ENCODE data around the gene ARMC9. TPM values are rescaled to one million over a fixed set of nuclear protein-coding genes. Genes with fewer than 3 reads are reported as not detected.
"Not testable (repeated sequence)": the region's sequence is repeated elsewhere in the genome, so short reads cannot be mapped to it uniquely, and the experiment has no call there.

ARMC9 gene
- total RNA-seq, 1 experiment from 2014 or later = 16.4 TPM

- intact Hi-C loops (cut with micrococcal nuclease); BruUV-seq (replicated peaks); POLR2A ChIA-PET; H3K9me2 ChIP-seq (ENCODE audit: insufficient read depth); DNase-seq (ENCODE audit: low read depth, low spot score); H3K27ac ChIP-seq (ENCODE audit: low read depth, low read length); H3K4me2 ChIP-seq (ENCODE audit: low read length); H2AFZ ChIP-seq (ENCODE audit: low read depth, low read length, poor library complexity, severe bottlenecking); H3K9me3 ChIP-seq (ENCODE audit: control insufficient read depth in 1 of 2, insufficient read depth in 1 of 2, low read depth in 1 of 2, low read length in 2 of 2); CTCF ChIA-PET; RAD21 ChIA-PET (ENCODE audit: low non-redundant PET in 1 of 2, low total read pairs in 2 of 2, uncharacterized antibody in 2 of 2, unreplicated experiment in 2 of 2); H3K4me3 ChIP-seq (replicated peaks in 1 of 2; ENCODE audit: low read depth in 1 of 2, low read length in 2 of 2); H3K9ac ChIP-seq (ENCODE audit: low read length); H3K4me1 ChIP-seq (ENCODE audit: control insufficient read depth in 1 of 2, insufficient read depth in 2 of 2, low read length in 2 of 2); H4K20me1 ChIP-seq (ENCODE audit: insufficient read depth); H3K36me3 ChIP-seq (ENCODE audit: control insufficient read depth in 1 of 2, insufficient read depth in 2 of 2, low read length in 2 of 2); H3K79me2 ChIP-seq (ENCODE audit: insufficient read depth, low read length); ATAC-seq; H3K27me3 ChIP-seq (ENCODE audit: insufficient read depth, low read length): not testable (repeated sequence)
These were observed 205.2 kb downstream of the ARMC9 start for GRCh38 chr2:231403421-231404182.

GRCh38 chr2:231404183-231404578 is 205.8 kb downstream of the ARMC9 start:
- intact Hi-C loops (cut with micrococcal nuclease) = not testable (repeated sequence)

More at GRCh38 chr2:231404183-231404578, 205.8 kb downstream of the ARMC9 start:
- RAD21 ChIA-PET (ENCODE audit: low non-redundant PET in 1 of 2, low total read pairs in 2 of 2, uncharacterized antibody in 2 of 2, unreplicated experiment in 2 of 2); H3K4me2 ChIP-seq (ENCODE audit: low read length); H3K4me1 ChIP-seq (ENCODE audit: control insufficient read depth in 1 of 2, insufficient read depth in 2 of 2, low read length in 2 of 2); CTCF ChIA-PET; H3K36me3 ChIP-seq (ENCODE audit: control insufficient read depth in 1 of 2, insufficient read depth in 2 of 2, low read length in 2 of 2); H2AFZ ChIP-seq (ENCODE audit: low read depth, low read length, poor library complexity, severe bottlenecking); H3K9ac ChIP-seq (ENCODE audit: low read length); ATAC-seq; POLR2A ChIA-PET; DNase-seq (ENCODE audit: low read depth, low spot score); H3K27ac ChIP-seq (ENCODE audit: low read depth, low read length); H3K9me2 ChIP-seq (ENCODE audit: insufficient read depth); H3K79me2 ChIP-seq (ENCODE audit: insufficient read depth, low read length); H4K20me1 ChIP-seq (ENCODE audit: insufficient read depth); H3K4me3 ChIP-seq (replicated peaks in 1 of 2; ENCODE audit: low read depth in 1 of 2, low read length in 2 of 2); H3K9me3 ChIP-seq (ENCODE audit: control insufficient read depth in 1 of 2, insufficient read depth in 1 of 2, low read depth in 1 of 2, low read length in 2 of 2); H3K27me3 ChIP-seq (ENCODE audit: insufficient read depth, low read length); BruUV-seq (replicated peaks): not testable (repeated sequence)
